ENCODE measurements around the gene DHRSX.
"Not testable (repeated sequence)": the region's sequence is repeated elsewhere in the genome, so short reads cannot be mapped to it uniquely, and the experiment has no call there.

DHRSX gene

DNA sequence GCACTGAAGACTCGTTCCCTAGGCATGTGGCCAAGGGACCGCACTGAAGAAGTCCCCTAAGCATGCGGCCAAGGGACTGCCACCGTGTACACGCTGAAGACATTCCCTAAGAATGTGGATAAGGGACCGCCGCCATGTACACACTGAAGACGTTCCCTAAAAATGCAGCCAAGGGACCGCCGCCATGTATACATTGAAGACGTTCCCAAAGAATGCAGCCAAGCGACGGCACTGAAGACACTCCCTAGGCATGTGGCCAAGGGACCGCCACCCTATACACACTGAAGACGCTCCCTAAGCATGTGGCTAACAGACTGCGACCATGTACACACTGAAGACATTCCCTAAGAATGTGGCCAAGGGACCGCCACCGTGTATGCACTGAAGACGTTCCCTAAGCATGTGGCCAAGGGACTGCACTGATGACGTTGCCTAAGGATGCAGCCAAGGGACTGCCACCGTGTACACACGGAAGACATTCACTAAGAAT is 31.5 kb downstream of the DHRSX start:
- H3K4me1 ChIP-seq (ENCODE audit: insufficient read depth, insufficient read length) = no peaks in the 10 kb centered on the region
- no peaks in the 10 kb centered on the region for H3K27me3 ChIP-seq (ENCODE audit: insufficient read depth, insufficient read length)
- H3K4me3 ChIP-seq (ENCODE audit: insufficient read length, low read depth) = no peak overlapping the region
- no peak for TF ChIP-seq YY1 (IDR thresholded peaks at IDR 0.05; ENCODE audit: insufficient read depth, insufficient read length)
- no peak for TF ChIP-seq SUZ12 (IDR thresholded peaks at IDR 0.05; ENCODE audit: extremely low read depth, insufficient read depth, insufficient read length)
- no peak for TF ChIP-seq ZNF274 (IDR thresholded peaks at IDR 0.05; ENCODE audit: low read depth, low read length)
- no peak for DNase-seq (ENCODE audit: low read depth, low spot score)
- H3K9me3 ChIP-seq (ENCODE audit: insufficient read depth, low read length) = peaks cover 31% of the 10 kb centered on the region; the same call in 1 of the 2 replicates
- H3K36me3 ChIP-seq (ENCODE audit: insufficient read depth, insufficient read length, low read length) = no peaks in the 10 kb centered on the region
- H3K9ac ChIP-seq (ENCODE audit: insufficient read length, low read depth) = no peak overlapping the region

DNA sequence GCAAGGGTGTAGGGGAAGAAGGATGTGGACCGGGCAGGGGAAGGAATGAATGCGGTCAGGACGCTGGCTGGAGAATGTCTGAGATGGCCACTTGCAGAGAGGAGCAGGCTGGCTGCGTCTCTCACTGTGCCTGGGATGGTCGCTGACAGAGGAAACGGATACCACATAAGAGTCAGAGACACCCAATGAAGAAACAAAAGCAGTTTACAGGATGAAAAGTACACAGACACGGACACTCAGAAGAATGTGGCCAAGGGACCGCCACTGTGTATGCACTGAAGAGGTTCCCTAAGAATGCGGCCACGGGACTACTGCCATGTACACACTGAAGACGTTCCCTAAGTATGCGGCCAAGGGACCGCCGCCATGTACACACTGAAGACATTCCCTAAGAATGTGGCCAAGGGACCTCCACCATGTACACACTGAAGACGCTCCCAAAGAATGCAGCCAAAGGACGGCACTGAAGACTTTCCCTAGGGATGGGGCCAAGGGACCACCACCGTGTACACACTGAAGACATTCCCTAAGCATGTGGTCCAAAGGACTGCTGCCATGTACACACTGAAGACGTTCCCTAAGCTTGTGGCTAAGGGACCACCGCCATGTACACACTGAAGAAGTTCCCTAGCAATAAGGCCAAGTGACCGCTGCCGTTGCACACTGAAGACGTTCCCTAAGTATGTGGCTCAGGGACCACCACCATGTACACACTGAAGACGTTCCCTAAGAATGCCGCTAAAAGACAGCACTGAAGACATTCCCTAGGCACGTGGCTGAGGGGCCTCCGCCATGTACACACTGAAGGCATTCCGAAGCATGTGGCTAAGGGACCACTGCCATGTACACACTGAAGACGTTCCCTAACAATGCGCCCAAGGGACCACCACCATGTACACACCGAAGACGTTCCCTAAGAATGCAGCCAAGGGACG is 32.2 kb downstream of the DHRSX start:
- no peaks in the 10 kb centered on the region for H3K4me1 ChIP-seq (ENCODE audit: insufficient read depth, insufficient read length)
- peaks cover 35% of the 10 kb centered on the region; the same call in 1 of the 2 replicates for H3K9me3 ChIP-seq (ENCODE audit: insufficient read depth, low read length)
- DNase-seq (ENCODE audit: low read depth, low spot score) = no peak
- no peak overlapping the region for H3K4me3 ChIP-seq (ENCODE audit: insufficient read length, low read depth)
- no peak overlapping the region for H3K9ac ChIP-seq (ENCODE audit: insufficient read length, low read depth)
- TF ChIP-seq SUZ12 (IDR thresholded peaks at IDR 0.05; ENCODE audit: extremely low read depth, insufficient read depth, insufficient read length) = no peak
- no peaks in the 10 kb centered on the region for H3K27me3 ChIP-seq (ENCODE audit: insufficient read depth, insufficient read length)
- no peaks in the 10 kb centered on the region for H3K36me3 ChIP-seq (ENCODE audit: insufficient read depth, insufficient read length, low read length)

DNA sequence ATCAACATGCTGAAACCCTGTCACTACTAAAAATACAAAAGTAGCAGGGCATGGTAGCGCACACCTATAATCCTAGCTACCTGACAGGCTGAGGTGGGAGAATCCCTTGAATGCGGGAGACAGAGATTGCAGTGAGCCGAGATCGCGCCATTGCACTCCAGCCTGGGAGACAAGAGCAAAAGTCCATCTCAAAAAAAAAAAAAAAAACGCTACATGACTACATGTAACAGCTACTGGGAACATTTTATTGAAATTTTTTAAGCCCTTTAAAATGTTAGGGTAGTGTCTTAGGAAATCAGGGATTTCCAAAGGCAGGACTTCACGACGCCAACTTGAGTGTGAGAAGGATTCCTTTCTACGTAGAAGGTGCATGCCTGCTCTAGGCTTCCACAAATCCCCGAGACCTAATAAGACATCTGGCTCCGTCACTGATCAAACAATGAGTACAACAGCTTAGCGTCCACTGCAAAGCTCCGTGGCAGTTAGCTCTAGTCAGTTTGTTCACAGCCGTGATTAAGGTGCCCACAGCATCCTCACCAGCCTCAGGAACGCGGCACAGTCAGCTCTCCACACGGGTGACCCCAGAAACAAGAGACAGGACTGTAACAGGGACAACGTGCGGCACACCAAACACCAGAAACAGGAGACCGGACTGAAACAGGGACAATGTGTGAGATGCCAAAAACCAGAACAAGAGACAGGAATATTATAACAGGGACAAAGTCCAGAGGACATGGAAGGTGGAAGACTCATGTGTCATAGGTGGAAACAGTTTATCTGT is 33.7 kb downstream of the DHRSX start:
- Histone ChIP-seq H3K4me1 (ENCODE audit: insufficient read depth, insufficient read length) (no peaks in the 10 kb centered on the region), H3K9ac (ENCODE audit: insufficient read length, low read depth) (no peak overlapping the region), H3K4me3 (ENCODE audit: insufficient read length, low read depth) (no peak overlapping the region), H3K9me3 (ENCODE audit: insufficient read depth, low read length) (peaks cover 35% of the 10 kb centered on the region; the same call in 1 of the 2 replicates), H3K27me3 (ENCODE audit: insufficient read depth, insufficient read length) (no peaks in the 10 kb centered on the region), H3K36me3 (ENCODE audit: insufficient read depth, insufficient read length, low read length) (no peaks in the 10 kb centered on the region)
- no peak for DNase-seq (ENCODE audit: low read depth, low spot score)
- TF ChIP-seq YY1 (IDR thresholded peaks at IDR 0.05; ENCODE audit: insufficient read depth, insufficient read length) (no peak), SUZ12 (IDR thresholded peaks at IDR 0.05; ENCODE audit: extremely low read depth, insufficient read depth, insufficient read length) (no peak), ZNF274 (IDR thresholded peaks at IDR 0.05; ENCODE audit: low read depth, low read length) (no peak)

DNA sequence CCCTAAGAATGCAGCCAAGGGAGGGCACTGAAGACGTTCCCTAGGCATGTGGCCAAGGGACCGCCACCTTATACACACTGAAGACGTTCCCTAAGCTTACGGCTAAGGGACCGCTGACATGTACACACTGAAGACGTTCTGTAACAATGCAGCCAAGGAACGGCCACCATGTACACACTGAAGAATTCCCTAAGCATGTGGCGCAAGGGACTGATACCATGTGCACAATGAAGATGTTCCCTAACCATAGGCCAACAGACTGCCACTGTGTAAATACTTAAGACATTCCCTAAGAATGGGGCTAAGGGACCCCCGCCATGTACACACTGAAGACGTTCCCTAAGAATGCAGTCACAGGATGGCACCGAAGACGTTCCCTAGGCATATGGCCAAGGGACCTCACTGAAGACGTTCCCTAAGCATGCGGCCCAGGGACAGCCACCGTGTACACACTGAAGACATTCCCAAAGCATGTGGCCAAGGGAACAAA is 36.1 kb downstream of the DHRSX start:
- TF ChIP-seq ZNF274 (IDR thresholded peaks at IDR 0.05; ENCODE audit: low read depth, low read length) (no peak), SUZ12 (IDR thresholded peaks at IDR 0.05; ENCODE audit: extremely low read depth, insufficient read depth, insufficient read length) (no peak), YY1 (IDR thresholded peaks at IDR 0.05; ENCODE audit: insufficient read depth, insufficient read length) (no peak)
- DNase-seq (ENCODE audit: low read depth, low spot score) = no peak
- Histone ChIP-seq H3K4me3 (ENCODE audit: insufficient read length, low read depth) (no peak overlapping the region), H3K4me1 (ENCODE audit: insufficient read depth, insufficient read length) (no peaks in the 10 kb centered on the region), H3K9me3 (ENCODE audit: insufficient read depth, low read length) (peaks cover 32% of the 10 kb centered on the region; the same call in 1 of the 2 replicates), H3K27me3 (ENCODE audit: insufficient read depth, insufficient read length) (no peaks in the 10 kb centered on the region), H3K9ac (ENCODE audit: insufficient read length, low read depth) (no peak overlapping the region), H3K36me3 (ENCODE audit: insufficient read depth, insufficient read length, low read length) (no peaks in the 10 kb centered on the region)

DNA sequence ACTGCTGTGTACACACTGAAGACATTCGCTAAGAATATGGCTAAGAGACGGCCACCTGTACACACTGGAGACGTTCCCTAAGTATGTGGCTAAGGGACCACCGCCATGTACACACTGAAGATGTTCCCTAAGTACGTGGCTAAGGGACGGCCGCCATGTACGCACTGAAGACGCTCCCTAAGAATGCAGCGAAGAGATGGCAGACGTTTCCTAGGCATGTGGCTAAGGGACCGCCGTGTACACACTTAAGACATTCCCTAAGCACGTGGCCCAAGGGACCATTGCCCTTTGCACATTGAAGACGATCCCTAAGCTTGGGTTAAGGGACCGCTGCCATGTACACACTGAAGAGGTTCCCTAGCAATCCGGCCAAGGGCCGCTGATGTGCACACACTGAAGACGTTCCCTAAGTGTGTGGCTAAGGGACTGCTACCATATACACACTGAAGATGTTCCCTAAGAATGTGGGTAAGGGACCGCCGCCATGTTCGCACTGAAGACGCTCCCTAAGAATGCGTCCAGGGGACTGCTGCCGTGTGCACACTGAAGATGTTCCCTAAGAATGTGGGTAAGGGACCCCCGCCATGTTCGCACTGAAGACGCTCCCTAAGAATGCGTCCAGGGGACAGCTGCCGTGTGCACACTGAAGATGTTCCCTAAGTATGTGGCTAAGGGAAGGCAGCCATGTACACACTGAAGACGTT is 36.7 kb downstream of the DHRSX start:
- H3K9ac ChIP-seq (ENCODE audit: insufficient read length, low read depth) = no peak overlapping the region
- H3K36me3 ChIP-seq (ENCODE audit: insufficient read depth, insufficient read length, low read length) = no peaks in the 10 kb centered on the region
- no peak for DNase-seq (ENCODE audit: low read depth, low spot score)
- H3K4me1 ChIP-seq (ENCODE audit: insufficient read depth, insufficient read length) = no peaks in the 10 kb centered on the region
- no peak overlapping the region for H3K4me3 ChIP-seq (ENCODE audit: insufficient read length, low read depth)
- H3K9me3 ChIP-seq (ENCODE audit: insufficient read depth, low read length) = peaks cover 27% of the 10 kb centered on the region; the same call in 1 of the 2 replicates
- TF ChIP-seq YY1 (IDR thresholded peaks at IDR 0.05; ENCODE audit: insufficient read depth, insufficient read length) (no peak), SUZ12 (IDR thresholded peaks at IDR 0.05; ENCODE audit: extremely low read depth, insufficient read depth, insufficient read length) (no peak), ZNF274 (IDR thresholded peaks at IDR 0.05; ENCODE audit: low read depth, low read length) (no peak)
- no peaks in the 10 kb centered on the region for H3K27me3 ChIP-seq (ENCODE audit: insufficient read depth, insufficient read length)

- not testable (repeated sequence) for H3K36me3 ChIP-seq (ENCODE audit: insufficient read depth, insufficient read length, low read length); H3K9ac ChIP-seq (ENCODE audit: insufficient read length, low read depth); H3K4me3 ChIP-seq (ENCODE audit: insufficient read length, low read depth); DNase-seq (ENCODE audit: low read depth, low spot score); H3K4me1 ChIP-seq (ENCODE audit: insufficient read depth, insufficient read length); H3K27me3 ChIP-seq (ENCODE audit: insufficient read depth, insufficient read length)
- H3K9me3 ChIP-seq (ENCODE audit: insufficient read depth, low read length) = peaks cover 20% of the 10 kb centered on the region; the same call in 1 of the 2 replicates
These were observed 37.3 kb downstream of the DHRSX start for GRCh38 chrX:2463481-2463880.
